Measurements from ENCODE around the gene DPP10.

GRCh38 chr2:115389898-115390565 lies 947.6 kb downstream of the DPP10 start:
- TF ChIP-seq CTCF (IDR thresholded peaks at IDR 0.05; ENCODE audit: insufficient read depth, low read depth, low read length) (no peak), EZH2 (IDR thresholded peaks at IDR 0.05; ENCODE audit: insufficient read depth, low read length) (no peak)
